Hindlimb muscle (tissue), 1 donor: ENCODE data around the gene PRMT6. TPM values are rescaled to one million over a fixed set of nuclear protein-coding genes. Genes with fewer than 3 reads are reported as not detected.
A peak's percentile ranks its signal among the peaks of the same experiment; 100 is the strongest.
"Not testable (repeated sequence)": the region's sequence is repeated elsewhere in the genome, so short reads cannot be mapped to it uniquely, and the experiment has no call there.

Source experiments
- DNase-seq: peaks from one replicate; pipeline ENCODE4 v3.0.0-alpha.2; 2013
- polyA plus RNA-seq: library from polyadenylated mRNA; unstranded; fragments of 120-200 nt; gene quantifications from one replicate; pipeline ENCODE4 v1.2.1, GENCODE V29; 2013; ENCODE audit not compliant: insufficient read length

Gene PRMT6
- 17.3 TPM for polyA plus RNA-seq

GRCh38 chr1:107056426-107057196, at the start of gene PRMT6:
TSS of gene PRMT6 (plus strand) at chr1:107056674. CDS start at chr1:107056716, 42 bp downstream.
- DNase-seq = peak; percentile 90

DNA sequence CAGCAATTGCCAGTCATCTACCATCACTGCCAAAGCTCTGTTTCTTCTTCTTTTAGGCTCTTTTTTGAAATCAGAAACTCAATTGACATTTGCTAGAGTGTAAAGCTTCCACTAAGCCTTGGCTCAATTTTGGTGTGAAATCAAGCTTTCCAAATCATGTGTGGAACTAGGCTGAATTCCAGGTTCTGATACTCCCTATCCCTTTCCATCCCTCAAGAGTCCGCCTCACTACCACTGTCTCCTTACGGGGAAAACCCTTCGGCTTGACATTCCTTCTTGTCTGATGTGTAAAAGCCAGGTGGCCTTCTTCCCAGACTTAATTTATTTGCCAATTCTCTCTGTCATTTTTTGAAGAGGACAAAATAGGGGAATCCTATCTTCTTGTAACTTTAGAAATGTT, 47.2 kb upstream of the PRMT6 start:
- peak; percentile 67 for DNase-seq

- no peak for DNase-seq
Observed at GRCh38 chr1:107010582-107010981, 45.9 kb upstream of the PRMT6 start.

GRCh38 chr1:107016376-107016978, 40.0 kb upstream of the PRMT6 start:
- DNase-seq = no peak

GRCh38 chr1:107018445-107018844, 38.0 kb upstream of the PRMT6 start:
- DNase-seq = no peak

DNA sequence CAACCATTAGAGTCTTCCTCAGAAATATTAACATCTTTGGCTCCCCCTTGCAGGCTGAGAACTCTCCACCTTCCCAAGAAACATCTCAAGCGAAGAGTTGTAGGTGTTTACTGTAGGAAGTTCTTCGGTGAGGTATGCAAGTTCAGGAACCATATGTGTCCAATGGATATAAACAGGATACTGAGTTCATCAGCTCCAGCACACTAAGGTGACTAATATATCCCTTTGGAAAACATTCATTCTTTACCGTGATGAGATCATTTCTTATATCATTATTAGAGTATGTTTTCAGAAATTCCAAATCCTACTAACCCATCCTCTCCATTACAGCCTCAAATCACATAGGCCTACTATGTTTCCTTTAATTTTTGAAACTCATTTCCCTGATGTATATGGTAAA, 37.3 kb upstream of the PRMT6 start:
- no peak for DNase-seq

DNA sequence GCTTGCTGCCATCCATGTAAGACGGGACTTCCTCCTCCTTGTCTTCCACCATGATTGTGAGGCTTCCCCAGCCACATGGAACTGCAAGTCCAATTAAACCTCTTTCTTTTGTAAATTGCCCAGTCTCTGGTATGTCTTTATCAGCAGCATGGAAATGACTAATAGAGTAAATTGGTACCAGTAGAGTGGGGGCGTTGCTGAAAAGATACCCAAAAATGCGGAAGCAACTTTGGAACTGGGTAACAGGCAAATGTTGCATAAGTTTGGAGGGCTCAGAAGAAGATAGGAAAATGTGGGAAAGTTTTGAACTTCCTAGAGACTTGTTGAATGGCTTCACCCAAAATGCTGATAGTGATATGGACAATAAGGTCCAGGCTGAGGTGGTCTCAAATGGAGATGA, 17.6 kb upstream of the PRMT6 start:
- not testable (repeated sequence) for DNase-seq

- DNase-seq = not testable (repeated sequence)
Observed at GRCh38 chr1:107044310-107045220, 11.9 kb upstream of the PRMT6 start.

GRCh38 chr1:107047602-107048001, 8.9 kb upstream of the PRMT6 start:
- DNase-seq = no peak

- no peak for DNase-seq
Observed at GRCh38 chr1:107048241-107048640, 8.2 kb upstream of the PRMT6 start.

GRCh38 chr1:107051266-107051665, 5.2 kb upstream of the PRMT6 start:
- no peak for DNase-seq

DNA sequence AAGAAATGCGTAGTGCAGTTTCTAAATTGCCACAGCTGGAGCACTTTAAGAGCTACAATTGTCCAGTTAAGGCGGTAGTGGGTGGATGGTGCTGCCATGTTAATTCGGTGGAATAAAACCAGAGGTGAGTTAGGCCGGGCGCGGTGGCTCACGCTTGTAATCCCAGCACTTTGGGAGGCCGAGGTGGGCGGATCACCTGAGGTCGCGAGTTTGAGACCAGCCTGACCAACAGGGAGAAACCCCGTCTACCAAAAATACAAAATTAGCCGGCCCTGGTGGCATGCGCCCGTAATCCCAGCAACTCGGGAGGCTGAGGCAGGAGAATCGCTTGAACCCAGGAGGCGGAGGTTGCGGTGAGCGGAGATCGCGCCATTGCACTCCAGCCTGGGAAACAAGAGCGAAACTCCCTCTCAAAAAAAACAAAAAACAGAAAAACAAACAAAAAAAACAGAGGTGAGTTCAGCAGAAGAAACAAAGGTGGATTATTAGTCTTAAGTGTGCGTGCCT, 502 bp upstream of the PRMT6 start:
- not testable (repeated sequence) for DNase-seq

GRCh38 chr1:107057197-107058133, 991 bp downstream of the PRMT6 start:
- peak; percentile 70 for DNase-seq

DNA sequence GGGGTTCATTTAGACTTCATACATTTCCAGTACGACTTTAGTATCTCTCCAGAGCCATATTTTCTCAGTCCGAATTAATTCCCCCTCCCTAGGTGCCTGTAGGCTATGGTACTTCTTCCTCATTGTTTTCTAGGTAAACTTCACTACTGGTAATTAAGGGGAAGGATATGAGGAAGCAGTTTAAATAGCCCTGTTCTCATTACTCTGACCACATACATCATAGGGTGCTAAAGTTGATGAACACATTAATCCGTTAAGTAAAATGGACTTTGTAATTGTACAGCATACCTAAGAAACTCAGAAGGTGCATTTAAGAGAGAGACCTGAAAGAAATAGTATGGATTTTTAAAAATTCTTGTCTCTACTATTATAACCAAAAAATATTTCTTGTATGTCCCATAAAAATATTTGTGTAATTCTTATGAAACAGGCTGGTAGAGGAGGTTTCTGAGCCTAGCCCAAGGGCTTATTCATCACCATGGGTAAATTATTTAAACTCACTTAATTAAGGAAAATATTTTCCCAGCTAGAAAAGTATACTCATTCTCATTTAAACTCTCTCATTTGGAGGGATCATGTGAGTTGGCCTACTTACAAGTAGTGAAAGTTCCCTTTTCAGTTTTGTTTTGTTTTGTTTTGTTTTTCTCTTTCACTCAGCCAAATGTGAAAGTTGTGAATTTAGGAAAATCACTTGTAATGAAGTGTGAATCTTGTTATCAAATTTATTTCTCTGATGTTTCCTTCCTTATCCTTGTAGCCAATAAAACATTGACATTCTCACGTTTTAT, 2.0 kb downstream of the PRMT6 start:
- DNase-seq = no peak

DNA sequence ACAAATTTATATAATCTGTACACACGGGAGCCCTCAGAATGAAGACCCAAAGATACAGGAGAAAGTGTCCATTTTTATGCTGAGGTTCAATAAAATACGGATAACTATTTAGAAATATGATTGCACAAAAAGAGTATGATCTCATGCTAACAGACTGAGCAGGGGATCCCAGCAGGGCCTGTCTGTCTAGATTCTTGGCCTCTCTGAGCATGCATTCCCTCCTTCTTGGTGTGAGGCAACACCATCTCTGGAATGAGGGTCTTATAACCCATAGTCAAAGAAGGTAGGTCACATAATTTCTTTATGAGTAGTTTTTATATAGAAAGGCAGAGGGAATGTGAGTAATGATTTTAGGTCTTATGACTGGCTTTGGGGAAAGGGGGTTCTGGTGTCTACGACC, 5.4 kb downstream of the PRMT6 start:
- DNase-seq = no peak

GRCh38 chr1:107073493-107073892, 17.0 kb downstream of the PRMT6 start:
- no peak for DNase-seq

DNA sequence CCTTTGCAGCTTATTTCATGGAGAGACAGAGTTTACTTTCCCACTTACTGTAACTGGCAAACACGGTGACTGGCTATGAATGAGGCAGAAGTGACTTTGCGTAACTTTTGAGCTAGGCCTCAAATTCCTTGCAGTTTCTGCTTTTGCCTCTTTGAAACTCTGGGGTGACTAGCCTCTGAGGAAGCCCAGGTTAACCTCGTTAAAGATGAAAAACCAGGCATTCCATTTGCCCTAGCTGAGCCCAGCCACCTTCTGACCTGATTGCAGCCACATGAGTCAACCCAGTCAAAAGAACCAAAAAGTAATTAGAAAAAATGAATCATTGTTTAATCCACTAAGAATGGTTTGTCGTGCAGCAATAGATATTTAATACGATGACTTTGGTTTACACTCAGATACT, 20.4 kb downstream of the PRMT6 start:
- no peak for DNase-seq

DNA sequence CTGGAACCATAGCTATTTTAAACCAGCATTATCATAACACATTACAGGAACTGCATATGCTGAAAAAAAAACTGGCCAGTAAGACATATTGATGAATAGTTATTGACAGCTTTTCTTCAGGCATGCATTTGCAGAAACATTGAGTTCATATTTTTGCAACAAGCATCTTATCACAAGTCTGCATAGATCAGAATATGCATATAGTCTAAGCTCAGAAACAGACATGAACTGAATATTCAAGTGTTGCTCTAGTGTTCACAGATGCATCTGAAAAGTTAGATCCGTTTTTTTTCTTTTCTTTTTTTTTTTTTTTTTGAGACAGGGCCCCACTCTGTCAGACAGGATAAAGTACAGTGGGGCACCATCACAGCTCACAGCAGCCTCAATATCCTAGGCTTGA, 22.8 kb downstream of the PRMT6 start:
- no peak for DNase-seq

GRCh38 chr1:107081102-107081501, 24.6 kb downstream of the PRMT6 start:
- DNase-seq = no peak

DNA sequence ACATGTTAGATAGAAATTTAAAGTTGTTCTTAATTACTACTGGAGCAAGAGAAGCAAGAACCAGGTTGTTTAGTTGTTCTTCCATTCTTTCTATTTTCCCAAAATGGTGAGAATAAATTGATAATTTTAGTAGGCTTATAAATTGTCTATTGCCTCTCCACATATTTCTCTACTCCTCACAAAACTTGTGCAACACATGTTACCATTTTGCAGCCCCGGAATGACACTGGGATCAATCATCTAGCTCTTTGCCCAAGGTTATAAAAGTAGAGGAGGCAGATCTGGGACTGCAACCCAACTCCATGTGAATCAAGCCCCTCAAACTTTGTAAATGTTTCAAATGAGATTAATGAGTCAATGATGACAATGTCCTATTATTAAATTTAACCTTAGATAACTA, 34.9 kb downstream of the PRMT6 start:
- no peak for DNase-seq

GRCh38 chr1:107093395-107093794, 36.9 kb downstream of the PRMT6 start:
- not testable (repeated sequence) for DNase-seq
